ENCODE measurements around the gene TMEM35B. TPM values are rescaled to one million over a fixed set of nuclear protein-coding genes. Genes with fewer than 3 reads are reported as not detected.
"Not testable (repeated sequence)": the region's sequence is repeated elsewhere in the genome, so short reads cannot be mapped to it uniquely, and the experiment has no call there.

Gene TMEM35B
- total and polyA plus RNA-seq, 2 experiments from 2014 or later, result 7.6 to 27.1 TPM

- not testable (repeated sequence) for H3K4me2 ChIP-seq; H3F3A ChIP-seq (replicated peaks; ENCODE audit: low read depth); H3K4me1 Mint-ChIP-seq; H3K9me2 ChIP-seq (ENCODE audit: insufficient read depth); H3K27me3 ChIP-seq (ENCODE audit: insufficient read depth); H2AFZ ChIP-seq; H3K36me3 Mint-ChIP-seq (ENCODE audit: low read depth); H3K27me3 Mint-ChIP-seq (ENCODE audit: insufficient read depth, low read depth, poor library complexity); H4K20me1 ChIP-seq (replicated peaks; ENCODE audit: insufficient read depth); H3K79me2 ChIP-seq (replicated peaks; ENCODE audit: insufficient read depth); DNase-seq (ENCODE audit: low spot score); H3K36me3 ChIP-seq (ENCODE audit: insufficient read depth); H3K4me3 Mint-ChIP-seq; ATAC-seq; H3K4me1 ChIP-seq (ENCODE audit: insufficient read depth); H3K27ac ChIP-seq (ENCODE audit: low read depth); H3K4me3 ChIP-seq; H3K27ac Mint-ChIP-seq
- peaks cover 11% of the 10 kb centered on the region for H3K9me3 Mint-ChIP-seq
These were observed 36.4 kb downstream of the TMEM35B start for GRCh38 chr1:34948739-34949138.

DNA sequence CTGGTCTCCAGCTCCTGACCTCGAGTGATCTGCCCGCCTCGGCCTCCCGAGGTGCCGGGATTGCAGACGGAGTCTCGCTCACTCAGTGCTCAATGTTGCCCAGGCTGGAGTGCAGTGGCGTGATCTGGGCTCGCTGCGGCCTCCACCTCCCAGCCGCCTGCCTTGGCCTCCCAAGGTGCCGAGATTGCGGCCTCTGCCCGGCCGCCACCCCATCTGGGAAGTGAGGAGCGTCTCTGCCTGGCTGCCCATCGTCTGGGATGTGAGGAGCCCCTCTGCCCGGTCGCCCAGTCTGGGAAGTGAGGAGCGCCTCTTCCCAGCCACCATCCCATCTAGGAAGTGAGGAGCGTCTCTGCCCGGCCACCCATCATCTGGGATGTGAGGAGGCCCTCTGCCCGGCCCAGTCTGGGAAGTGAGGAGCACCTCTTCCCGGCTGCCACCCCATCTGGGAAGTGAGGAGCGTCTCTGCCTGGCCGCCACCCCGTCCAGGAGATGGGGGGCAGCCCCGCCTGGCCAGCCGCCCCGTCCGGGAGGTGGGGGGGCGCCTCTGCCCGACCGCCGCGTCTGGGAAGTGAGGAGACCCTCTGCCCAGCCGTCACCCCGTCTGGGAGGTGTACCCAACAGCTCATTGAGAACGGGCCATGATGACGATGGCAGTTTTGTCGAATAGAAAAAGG lies 37.4 kb downstream of the TMEM35B start:
- H2AFZ ChIP-seq; H3K27me3 ChIP-seq (ENCODE audit: insufficient read depth); H3K36me3 ChIP-seq (ENCODE audit: insufficient read depth); H3K27me3 Mint-ChIP-seq (ENCODE audit: insufficient read depth, low read depth, poor library complexity); H3K79me2 ChIP-seq (replicated peaks; ENCODE audit: insufficient read depth); H3K4me3 Mint-ChIP-seq; H3K4me1 Mint-ChIP-seq; H3K27ac ChIP-seq (ENCODE audit: low read depth); H3K36me3 Mint-ChIP-seq (ENCODE audit: low read depth); H3K9me2 ChIP-seq (ENCODE audit: insufficient read depth); H4K20me1 ChIP-seq (replicated peaks; ENCODE audit: insufficient read depth); H3K4me2 ChIP-seq; ATAC-seq; H3K4me3 ChIP-seq; H3F3A ChIP-seq (replicated peaks; ENCODE audit: low read depth); H3K27ac Mint-ChIP-seq; H3K4me1 ChIP-seq (ENCODE audit: insufficient read depth); DNase-seq (ENCODE audit: low spot score): not testable (repeated sequence)
- H3K9me3 Mint-ChIP-seq, result peaks cover 11% of the 10 kb centered on the region

DNA sequence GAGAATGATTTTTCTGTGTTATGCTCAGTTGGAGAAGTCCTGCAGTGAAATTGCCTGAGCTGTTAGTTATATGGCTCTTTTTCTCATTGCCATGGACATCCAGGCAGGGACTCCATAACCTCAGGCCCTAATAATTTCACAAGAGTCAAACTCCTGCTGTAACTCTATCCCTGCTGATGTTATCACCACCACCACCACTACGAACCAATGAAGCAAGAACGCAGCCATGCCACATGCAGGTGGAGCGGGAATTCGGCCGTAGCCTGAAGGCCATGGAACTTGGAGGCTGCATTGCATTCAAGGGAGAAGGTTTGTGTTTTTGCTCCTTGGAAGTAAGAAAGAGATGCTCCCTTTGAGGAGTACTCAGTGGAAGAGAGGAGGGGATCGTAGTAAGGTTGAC lies 38.9 kb downstream of the TMEM35B start:
- no peak overlapping the region for H3K4me2 ChIP-seq
- ATAC-seq (no peak), DNase-seq (ENCODE audit: low spot score) (no peak)
- H3K27me3 Mint-ChIP-seq (ENCODE audit: insufficient read depth, low read depth, poor library complexity), result no peaks in the 10 kb centered on the region
- no peaks in the 10 kb centered on the region for H3K27me3 ChIP-seq (ENCODE audit: insufficient read depth)
- no peak overlapping the region for H3K4me3 ChIP-seq
- H4K20me1 ChIP-seq (replicated peaks; ENCODE audit: insufficient read depth), result no peaks in the 10 kb centered on the region
- peaks cover 4% of the 10 kb centered on the region; the same call in 1 of the 3 replicates for H3K36me3 Mint-ChIP-seq (ENCODE audit: low read depth)
- H3K36me3 ChIP-seq (ENCODE audit: insufficient read depth), result no peaks in the 10 kb centered on the region
- no peaks in the 10 kb centered on the region for H3K79me2 ChIP-seq (replicated peaks; ENCODE audit: insufficient read depth)
- no peak overlapping the region for H3K27ac Mint-ChIP-seq
- no peak overlapping the region for H3K27ac ChIP-seq (ENCODE audit: low read depth)
- peaks cover 5% of the 10 kb centered on the region; the same call in 1 of the 3 replicates for H3K4me1 Mint-ChIP-seq
- no peaks in the 10 kb centered on the region for H3K9me2 ChIP-seq (ENCODE audit: insufficient read depth)
- no peaks in the 10 kb centered on the region for H3F3A ChIP-seq (replicated peaks; ENCODE audit: low read depth)
- H3K4me3 Mint-ChIP-seq, result no peak overlapping the region
- H2AFZ ChIP-seq, result no peak overlapping the region
- H3K9me3 Mint-ChIP-seq, result peaks cover 11% of the 10 kb centered on the region
- H3K4me1 ChIP-seq (ENCODE audit: insufficient read depth), result no peaks in the 10 kb centered on the region
- no peak for TF ChIP-seq CREB1 (CRISPR knock-in tag; IDR thresholded peaks at IDR 0.05; ENCODE audit: low read depth)
- TF ChIP-seq CTCF (conservative IDR thresholded peaks at IDR 0.05; ENCODE audit: low read depth in 2 of 2), result no peak
- TF ChIP-seq POLR2AphosphoS5 (IDR thresholded peaks at IDR 0.05; ENCODE audit: low read depth), result no peak
- no peak for TF ChIP-seq STAT1 (IDR thresholded peaks at IDR 0.05; ENCODE audit: unreplicated experiment)
- no peak for TF ChIP-seq REST (IDR thresholded peaks at IDR 0.05; ENCODE audit: unreplicated experiment)
- TF ChIP-seq NANOG (IDR thresholded peaks at IDR 0.05; ENCODE audit: borderline replicate concordance), result no peak
- TF ChIP-seq ZNF331 (CRISPR knock-in tag; IDR thresholded peaks at IDR 0.05; ENCODE audit: low read depth), result no peak
- no peak for TF ChIP-seq EZH2phosphoT487 (IDR thresholded peaks at IDR 0.05; ENCODE audit: unreplicated experiment)
- TF ChIP-seq ZNF114 (CRISPR knock-in tag; IDR thresholded peaks at IDR 0.05), result no peak

All from GM23338 (cell line).